HG03108 (cell line): ENCODE data around the gene PLEKHH2.
"Not testable (repeated sequence)": the region's sequence is repeated elsewhere in the genome, so short reads cannot be mapped to it uniquely, and the experiment has no call there.

Source experiments
- ATAC-seq: cut with Tn5 transposase; IDR thresholded peaks from one replicate; pipeline ENCODE4 v1.9.1; 2021; ENCODE audit warnings: moderate library complexity; ENCODE audit not compliant: unreplicated experiment

Gene PLEKHH2

GRCh38 chr2:43636153-43636552, 907 bp upstream of the PLEKHH2 start:
- ATAC-seq = not testable (repeated sequence)

- peak; percentile 8 for ATAC-seq
Observed at GRCh38 chr2:43636621-43637020, 439 bp upstream of the PLEKHH2 start.

GRCh38 chr2:43642363-43642762, 5.3 kb downstream of the PLEKHH2 start:
- ATAC-seq = no peak

GRCh38 chr2:43643680-43644079, 6.6 kb downstream of the PLEKHH2 start:
- no peak for ATAC-seq

GRCh38 chr2:43648994-43649701, 12.1 kb downstream of the PLEKHH2 start:
- no peak for ATAC-seq

GRCh38 chr2:43653506-43653905, 16.4 kb downstream of the PLEKHH2 start:
- no peak for ATAC-seq

- no peak for ATAC-seq
Observed at GRCh38 chr2:43657241-43657640, 20.2 kb downstream of the PLEKHH2 start.

- no peak for ATAC-seq
Observed at GRCh38 chr2:43675646-43676321, 38.7 kb downstream of the PLEKHH2 start.

GRCh38 chr2:43676322-43677050, 39.4 kb downstream of the PLEKHH2 start, which contains the start of gene C1GALT1C1L:
TSS of gene C1GALT1C1L (minus strand) at chr2:43676429. CDS start at chr2:43676322, 107 bp downstream.
- ATAC-seq = no peak

GRCh38 chr2:43677783-43678182, 40.7 kb downstream of the PLEKHH2 start:
- not testable (repeated sequence) for ATAC-seq

- ATAC-seq = no peak
Observed at GRCh38 chr2:43685357-43685756, 48.3 kb downstream of the PLEKHH2 start.

- ATAC-seq = no peak
Observed at GRCh38 chr2:43689999-43690398, 52.9 kb downstream of the PLEKHH2 start.

- ATAC-seq = no peak
Observed at GRCh38 chr2:43692428-43692994, 55.5 kb downstream of the PLEKHH2 start.

GRCh38 chr2:43698140-43698539, 61.1 kb downstream of the PLEKHH2 start:
- ATAC-seq = not testable (repeated sequence)

- no peak for ATAC-seq
Observed at GRCh38 chr2:43699761-43700160, 62.7 kb downstream of the PLEKHH2 start.

- no peak for ATAC-seq
Observed at GRCh38 chr2:43701111-43701510, 64.1 kb downstream of the PLEKHH2 start.

- no peak for ATAC-seq
Observed at GRCh38 chr2:43707255-43708015, 70.4 kb downstream of the PLEKHH2 start.

- no peak for ATAC-seq
Observed at GRCh38 chr2:43708178-43708577, 71.1 kb downstream of the PLEKHH2 start.

- ATAC-seq = no peak
Observed at GRCh38 chr2:43708891-43709290, 71.8 kb downstream of the PLEKHH2 start.

GRCh38 chr2:43710866-43711265, 73.8 kb downstream of the PLEKHH2 start:
- ATAC-seq = no peak

- ATAC-seq = no peak
Observed at GRCh38 chr2:43714164-43714563, 77.1 kb downstream of the PLEKHH2 start.
